Neural cell (in vitro differentiated cells): Measurements from ENCODE around the gene CACNA1D.

Experiments used
- EZH2 ChIP-seq: fragments of 200-600, 300-800 bp; shearing (Covaris generic), sonication (generic); IDR thresholded peaks from 2 replicates; pipeline ENCODE4 v1.6.1; 2014; ENCODE audit warnings: antibody characterized with exemption, low read length, borderline replicate concordance, mild to moderate bottlenecking; ENCODE audit not compliant: insufficient read depth, poor library complexity, severe bottlenecking
- MXI1 ChIP-seq: fragments of 450-650 bp; conservative IDR thresholded peaks from 2 replicates; pipeline ENCODE4 v1.6.1; 2014; ENCODE audit warnings: antibody characterized with exemption, mild to moderate bottlenecking; ENCODE audit not compliant: poor library complexity, severe bottlenecking
- POLR2AphosphoS5 ChIP-seq: IDR thresholded peaks from 2 replicates; pipeline ENCODE4 v1.6.1; 2012
- SMC3 ChIP-seq: fragments of 450-650 bp; conservative IDR thresholded peaks from 2 replicates; pipeline ENCODE4 v1.6.1; 2014; ENCODE audit warnings: antibody characterized with exemption, mild to moderate bottlenecking, moderate library complexity; ENCODE audit not compliant: poor library complexity
- TF ChIP-seq, protein P1 (sequence below): IDR thresholded peaks from 2 replicates; pipeline ENCODE4 v1.6.1; 2012; ENCODE audit warnings: borderline replicate concordance
- TF ChIP-seq, protein P2 (sequence below): fragments of 450-650 bp; IDR thresholded peaks from 2 replicates; pipeline ENCODE4 v1.5.1; 2014; ENCODE audit warnings: antibody characterized with exemption, mild to moderate bottlenecking, moderate library complexity; ENCODE audit not compliant: poor library complexity, severe bottlenecking

DNA sequence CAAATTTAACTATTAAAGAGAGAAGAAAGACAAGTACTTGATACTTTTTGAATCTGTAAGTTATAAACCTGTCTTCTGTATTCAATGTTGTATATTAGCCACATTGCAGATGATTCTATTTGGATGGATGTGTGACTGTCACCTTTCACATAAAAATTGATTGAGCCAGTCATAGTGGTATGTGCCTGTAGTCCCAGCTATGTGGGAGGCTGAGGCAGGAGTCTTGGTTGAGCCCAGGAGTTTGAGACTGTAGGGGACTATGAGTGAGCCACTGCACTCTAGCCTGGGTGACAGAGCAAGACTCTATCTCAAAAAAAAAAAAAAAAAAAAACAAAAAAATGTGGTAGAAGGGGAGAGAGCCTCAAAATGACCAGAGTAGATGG lies 12.3 kb downstream of the CACNA1D start:
- TF ChIP-seq, protein P1, sequence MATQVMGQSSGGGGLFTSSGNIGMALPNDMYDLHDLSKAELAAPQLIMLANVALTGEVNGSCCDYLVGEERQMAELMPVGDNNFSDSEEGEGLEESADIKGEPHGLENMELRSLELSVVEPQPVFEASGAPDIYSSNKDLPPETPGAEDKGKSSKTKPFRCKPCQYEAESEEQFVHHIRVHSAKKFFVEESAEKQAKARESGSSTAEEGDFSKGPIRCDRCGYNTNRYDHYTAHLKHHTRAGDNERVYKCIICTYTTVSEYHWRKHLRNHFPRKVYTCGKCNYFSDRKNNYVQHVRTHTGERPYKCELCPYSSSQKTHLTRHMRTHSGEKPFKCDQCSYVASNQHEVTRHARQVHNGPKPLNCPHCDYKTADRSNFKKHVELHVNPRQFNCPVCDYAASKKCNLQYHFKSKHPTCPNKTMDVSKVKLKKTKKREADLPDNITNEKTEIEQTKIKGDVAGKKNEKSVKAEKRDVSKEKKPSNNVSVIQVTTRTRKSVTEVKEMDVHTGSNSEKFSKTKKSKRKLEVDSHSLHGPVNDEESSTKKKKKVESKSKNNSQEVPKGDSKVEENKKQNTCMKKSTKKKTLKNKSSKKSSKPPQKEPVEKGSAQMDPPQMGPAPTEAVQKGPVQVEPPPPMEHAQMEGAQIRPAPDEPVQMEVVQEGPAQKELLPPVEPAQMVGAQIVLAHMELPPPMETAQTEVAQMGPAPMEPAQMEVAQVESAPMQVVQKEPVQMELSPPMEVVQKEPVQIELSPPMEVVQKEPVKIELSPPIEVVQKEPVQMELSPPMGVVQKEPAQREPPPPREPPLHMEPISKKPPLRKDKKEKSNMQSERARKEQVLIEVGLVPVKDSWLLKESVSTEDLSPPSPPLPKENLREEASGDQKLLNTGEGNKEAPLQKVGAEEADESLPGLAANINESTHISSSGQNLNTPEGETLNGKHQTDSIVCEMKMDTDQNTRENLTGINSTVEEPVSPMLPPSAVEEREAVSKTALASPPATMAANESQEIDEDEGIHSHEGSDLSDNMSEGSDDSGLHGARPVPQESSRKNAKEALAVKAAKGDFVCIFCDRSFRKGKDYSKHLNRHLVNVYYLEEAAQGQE = no peak
- TF ChIP-seq, protein P2, sequence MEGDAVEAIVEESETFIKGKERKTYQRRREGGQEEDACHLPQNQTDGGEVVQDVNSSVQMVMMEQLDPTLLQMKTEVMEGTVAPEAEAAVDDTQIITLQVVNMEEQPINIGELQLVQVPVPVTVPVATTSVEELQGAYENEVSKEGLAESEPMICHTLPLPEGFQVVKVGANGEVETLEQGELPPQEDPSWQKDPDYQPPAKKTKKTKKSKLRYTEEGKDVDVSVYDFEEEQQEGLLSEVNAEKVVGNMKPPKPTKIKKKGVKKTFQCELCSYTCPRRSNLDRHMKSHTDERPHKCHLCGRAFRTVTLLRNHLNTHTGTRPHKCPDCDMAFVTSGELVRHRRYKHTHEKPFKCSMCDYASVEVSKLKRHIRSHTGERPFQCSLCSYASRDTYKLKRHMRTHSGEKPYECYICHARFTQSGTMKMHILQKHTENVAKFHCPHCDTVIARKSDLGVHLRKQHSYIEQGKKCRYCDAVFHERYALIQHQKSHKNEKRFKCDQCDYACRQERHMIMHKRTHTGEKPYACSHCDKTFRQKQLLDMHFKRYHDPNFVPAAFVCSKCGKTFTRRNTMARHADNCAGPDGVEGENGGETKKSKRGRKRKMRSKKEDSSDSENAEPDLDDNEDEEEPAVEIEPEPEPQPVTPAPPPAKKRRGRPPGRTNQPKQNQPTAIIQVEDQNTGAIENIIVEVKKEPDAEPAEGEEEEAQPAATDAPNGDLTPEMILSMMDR = no peak
- no peak for TF ChIP-seq POLR2AphosphoS5
- no peak for TF ChIP-seq SMC3
- TF ChIP-seq EZH2 = no peak
- TF ChIP-seq MXI1 = no peak
